Measurements from ENCODE around the gene PRR7.
"Not testable (repeated sequence)": the region's sequence is repeated elsewhere in the genome, so short reads cannot be mapped to it uniquely, and the experiment has no call there.

The PRR7 gene

DNA sequence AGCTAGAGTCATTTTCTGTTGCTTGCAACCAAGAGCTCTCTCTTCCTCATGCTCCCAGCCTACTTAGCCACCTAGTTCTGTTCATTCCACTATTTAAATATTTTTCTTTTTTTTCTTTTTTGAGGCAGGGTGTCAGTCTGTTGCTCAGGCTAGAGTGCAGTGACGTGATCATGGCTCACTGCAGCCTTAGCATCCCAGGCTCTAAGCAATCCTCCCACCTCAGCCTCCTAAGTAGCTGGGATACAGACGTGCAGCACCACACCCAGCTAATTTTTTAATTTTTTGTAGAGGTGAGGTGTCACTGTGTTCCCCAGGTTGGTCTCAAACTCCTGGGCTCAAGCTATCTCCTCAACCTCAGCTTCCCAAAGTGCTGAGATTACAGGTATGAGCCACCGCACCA, 32.1 kb upstream of the PRR7 start:
- Mint-ChIP-seq H3K9me3 (no peaks in the 10 kb centered on the region), H3K27ac (no peak overlapping the region), H3K4me3 (no peak overlapping the region), H3K4me1 (peaks cover 50% of the 10 kb centered on the region), H3K27me3 (no peaks in the 10 kb centered on the region)
- DNase-seq (no peak), ATAC-seq (no peak)

DNA sequence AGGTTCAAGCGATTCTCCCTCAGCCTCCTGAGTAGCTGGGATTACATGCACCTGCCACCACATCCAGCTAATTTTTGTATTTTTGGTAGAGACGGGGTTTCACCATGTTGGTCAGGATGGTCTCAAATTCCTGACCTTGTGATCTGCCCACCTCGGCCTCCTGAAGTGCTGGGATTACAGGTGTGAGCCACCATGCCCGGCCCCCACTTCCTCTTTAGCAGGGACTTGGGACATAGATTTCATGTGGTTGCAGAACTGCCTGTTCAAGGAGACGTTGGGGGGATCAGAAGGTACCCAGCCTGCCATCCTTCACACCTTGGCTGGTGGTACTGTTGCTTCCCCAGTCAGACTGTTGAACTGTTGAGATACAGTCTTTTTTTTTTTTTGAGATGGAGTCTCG, 29.5 kb upstream of the PRR7 start:
- not testable (repeated sequence) for DNase-seq, H3K27ac Mint-ChIP-seq, H3K4me3 Mint-ChIP-seq, H3K27me3 Mint-ChIP-seq, ATAC-seq, H3K9me3 Mint-ChIP-seq
- H3K4me1 Mint-ChIP-seq: peaks cover 31% of the 10 kb centered on the region

DNA sequence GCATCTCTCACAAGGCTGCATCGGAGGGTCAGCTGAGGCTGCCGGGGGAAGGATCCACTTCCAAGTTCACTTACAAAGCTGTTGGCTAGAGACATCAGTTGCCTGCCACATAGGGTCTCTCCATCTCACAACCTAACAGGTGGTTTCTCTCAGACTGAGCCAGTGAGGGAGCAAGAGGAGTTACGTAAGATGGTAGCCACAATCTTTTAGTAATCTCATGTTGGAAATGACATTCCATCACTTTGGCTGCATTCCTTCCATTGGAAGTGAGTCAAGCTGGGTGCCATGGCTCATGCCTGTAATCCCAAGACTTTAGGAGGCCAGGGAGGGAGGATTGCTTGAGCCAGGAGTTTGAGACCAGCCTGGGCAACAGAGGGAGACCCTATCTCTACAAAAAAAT, 27.6 kb upstream of the PRR7 start:
- peaks cover 12% of the 10 kb centered on the region for H3K4me1 Mint-ChIP-seq
- H3K27me3 Mint-ChIP-seq: no peaks in the 10 kb centered on the region
- no peak for ATAC-seq
- DNase-seq: no peak
- no peaks in the 10 kb centered on the region for H3K9me3 Mint-ChIP-seq
- H3K4me3 Mint-ChIP-seq: no peak overlapping the region
- H3K27ac Mint-ChIP-seq: no peak overlapping the region

DNA sequence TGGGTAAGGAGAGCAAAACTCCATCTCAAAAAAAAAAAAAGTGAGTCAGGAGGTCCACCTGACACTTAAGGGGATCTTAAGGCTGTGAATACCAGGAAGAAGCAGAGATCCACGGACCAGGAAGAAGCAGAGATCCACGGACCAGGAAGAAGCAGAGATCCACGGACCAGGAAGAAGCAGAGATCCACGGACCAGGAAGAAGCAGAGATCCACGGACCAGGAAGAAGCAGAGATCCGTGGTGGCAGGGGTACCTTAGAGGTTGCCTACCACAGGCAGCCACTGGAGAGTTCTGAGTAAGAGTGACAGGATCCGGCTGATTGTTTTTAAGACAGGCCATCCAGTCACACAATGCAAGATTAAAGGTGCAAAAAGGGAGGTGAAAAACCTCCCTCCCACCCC, 26.1 kb upstream of the PRR7 start:
- not testable (repeated sequence) for H3K4me1 Mint-ChIP-seq, H3K27ac Mint-ChIP-seq, H3K27me3 Mint-ChIP-seq, H3K9me3 Mint-ChIP-seq, DNase-seq, H3K4me3 Mint-ChIP-seq, ATAC-seq

DNA sequence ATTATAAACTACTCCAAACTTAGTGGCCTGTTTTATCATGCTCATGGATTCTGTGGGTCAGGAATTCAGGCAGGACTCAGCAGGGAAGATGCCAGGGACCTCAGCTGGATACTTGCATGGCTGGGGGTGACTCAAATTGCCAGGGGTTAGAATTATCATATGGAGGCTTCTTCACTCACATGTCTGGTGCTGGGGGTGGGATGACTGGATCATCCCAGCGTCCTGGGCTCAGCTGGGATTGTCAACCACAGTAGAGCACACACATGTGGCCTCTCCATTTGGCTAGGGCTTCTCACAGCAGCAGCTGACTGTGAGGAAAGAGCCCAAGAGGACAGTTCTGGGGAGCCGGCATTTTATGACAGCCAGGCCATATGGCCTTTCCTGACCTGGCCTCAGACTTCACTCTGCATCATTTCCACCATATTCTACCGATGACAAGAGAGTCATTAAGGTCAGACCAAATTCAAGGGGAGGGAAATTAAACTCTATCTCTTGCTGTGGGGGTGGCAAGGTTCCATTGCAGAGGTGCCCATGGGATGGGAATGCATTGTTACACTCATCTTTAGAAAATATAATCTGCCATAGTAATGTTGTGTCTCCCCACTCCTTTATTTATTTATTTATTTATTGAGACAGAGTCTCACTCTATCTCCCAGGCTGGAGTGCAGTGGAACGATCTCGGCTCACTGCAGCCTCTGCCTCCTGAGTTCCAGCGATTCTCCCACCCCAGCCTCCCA, 25.4 kb upstream of the PRR7 start:
- Mint-ChIP-seq H3K27ac (no peak overlapping the region), H3K9me3 (no peaks in the 10 kb centered on the region), H3K4me1 (peaks cover 10% of the 10 kb centered on the region), H3K27me3 (no peaks in the 10 kb centered on the region), H3K4me3 (no peak overlapping the region)
- DNase-seq (no peak), ATAC-seq (no peak)

DNA sequence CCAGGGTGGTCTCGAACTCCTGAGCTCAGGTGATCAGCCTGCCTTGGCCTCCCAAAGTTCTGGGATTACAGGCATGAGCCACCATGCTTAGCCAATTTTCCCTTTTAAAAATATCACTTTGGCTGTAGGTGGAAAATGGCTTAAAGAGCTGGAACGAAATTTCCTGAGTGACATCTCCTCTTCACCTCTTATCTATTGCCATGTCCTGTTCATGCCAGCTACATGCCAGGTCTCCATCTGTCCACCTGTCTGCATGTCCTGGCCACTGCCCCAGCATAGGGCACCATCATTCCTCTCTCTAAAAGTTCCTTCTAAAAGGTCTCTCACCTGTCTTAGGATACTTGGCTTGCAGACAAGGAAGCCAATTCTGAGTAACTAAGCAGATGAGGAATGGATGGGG, 22.9 kb upstream of the PRR7 start:
- Mint-ChIP-seq H3K27ac (no peak overlapping the region), H3K27me3 (no peaks in the 10 kb centered on the region), H3K4me1 (peaks cover 24% of the 10 kb centered on the region), H3K4me3 (no peak overlapping the region), H3K9me3 (no peaks in the 10 kb centered on the region)
- ATAC-seq (no peak), DNase-seq (no peak)

DNA sequence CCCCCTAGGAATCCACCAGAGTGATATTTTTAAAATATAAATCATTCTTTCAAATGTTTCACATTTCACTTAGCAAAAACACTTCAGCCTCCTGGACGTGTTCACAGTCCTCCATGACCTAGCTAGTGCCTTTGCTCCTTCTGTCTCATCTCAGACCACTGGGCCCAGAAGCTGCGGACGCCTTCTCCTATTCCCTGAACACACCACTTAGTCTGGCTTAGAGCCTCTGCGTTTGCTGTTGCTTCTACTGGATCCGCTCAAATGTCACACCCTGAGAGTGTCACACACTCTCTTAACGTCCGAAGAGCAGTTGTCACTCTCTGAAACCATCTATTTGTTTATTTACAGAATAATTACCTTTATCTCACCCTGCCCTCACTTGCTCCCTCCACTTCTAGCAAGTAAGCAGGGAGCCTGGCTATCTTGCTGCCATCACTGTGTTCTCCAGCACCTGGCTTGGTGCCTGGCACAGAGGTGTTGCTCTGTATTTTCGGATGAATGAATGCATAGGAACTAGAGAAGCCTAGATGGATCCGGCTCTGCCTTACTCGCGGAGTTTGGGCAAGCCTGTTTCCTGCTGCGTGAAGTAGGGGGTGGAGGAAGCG, 21.3 kb upstream of the PRR7 start:
- no peaks in the 10 kb centered on the region for H3K9me3 Mint-ChIP-seq
- H3K27ac Mint-ChIP-seq: peak overlapping the region; percentile 28 to 73
- ATAC-seq (no peak), DNase-seq (no peak)
- H3K4me1 Mint-ChIP-seq: peaks cover 41% of the 10 kb centered on the region
- no peaks in the 10 kb centered on the region for H3K27me3 Mint-ChIP-seq
- H3K4me3 Mint-ChIP-seq: peak overlapping the region; percentile 81 to 93

DNA sequence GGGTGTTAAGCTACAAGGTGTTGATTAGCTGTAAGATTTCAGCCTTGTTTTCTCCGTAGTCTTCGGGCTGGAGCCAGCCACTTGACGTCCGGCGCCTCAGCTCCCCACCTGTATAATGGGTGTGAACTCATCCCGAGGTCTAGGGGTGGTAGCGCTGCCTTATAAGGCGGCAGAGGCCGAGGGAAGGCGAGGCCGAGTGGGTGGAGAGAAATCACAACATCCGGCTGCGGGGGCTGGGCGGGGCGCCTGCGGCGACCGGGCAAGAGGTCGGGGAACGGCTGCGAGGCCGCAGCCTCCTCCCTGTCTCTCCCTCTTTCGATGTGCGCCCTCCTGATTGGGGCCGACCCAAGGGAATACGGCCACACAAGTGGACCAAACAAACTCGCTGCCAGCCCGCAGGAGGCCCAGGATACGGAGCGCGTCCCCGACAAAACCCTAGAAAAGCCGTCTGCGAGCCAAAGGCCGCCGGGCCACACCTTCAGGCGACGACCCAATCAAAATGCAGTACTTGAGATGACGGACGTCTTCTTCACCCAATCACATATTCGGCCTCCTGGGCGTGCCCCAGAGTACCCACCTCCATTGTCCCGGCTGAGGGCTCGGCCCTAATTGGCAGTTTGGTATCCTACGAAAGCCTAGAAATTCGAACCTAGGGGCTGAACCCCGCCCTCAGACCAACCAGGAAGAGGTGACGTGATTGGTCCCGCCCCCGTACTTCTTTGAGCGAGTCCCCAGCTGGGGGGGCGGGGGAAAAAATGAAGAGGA, 20.6 kb upstream of the PRR7 start:
- Mint-ChIP-seq H3K4me1 (peaks cover 47% of the 10 kb centered on the region), H3K27me3 (no peaks in the 10 kb centered on the region), H3K9me3 (no peaks in the 10 kb centered on the region), H3K4me3 (peak overlapping the region; percentile 81 to 93), H3K27ac (peak overlapping the region; percentile 97 to 98)
- ATAC-seq: peak; percentile 85
- DNase-seq: peak; percentile 99 to 100

DNA sequence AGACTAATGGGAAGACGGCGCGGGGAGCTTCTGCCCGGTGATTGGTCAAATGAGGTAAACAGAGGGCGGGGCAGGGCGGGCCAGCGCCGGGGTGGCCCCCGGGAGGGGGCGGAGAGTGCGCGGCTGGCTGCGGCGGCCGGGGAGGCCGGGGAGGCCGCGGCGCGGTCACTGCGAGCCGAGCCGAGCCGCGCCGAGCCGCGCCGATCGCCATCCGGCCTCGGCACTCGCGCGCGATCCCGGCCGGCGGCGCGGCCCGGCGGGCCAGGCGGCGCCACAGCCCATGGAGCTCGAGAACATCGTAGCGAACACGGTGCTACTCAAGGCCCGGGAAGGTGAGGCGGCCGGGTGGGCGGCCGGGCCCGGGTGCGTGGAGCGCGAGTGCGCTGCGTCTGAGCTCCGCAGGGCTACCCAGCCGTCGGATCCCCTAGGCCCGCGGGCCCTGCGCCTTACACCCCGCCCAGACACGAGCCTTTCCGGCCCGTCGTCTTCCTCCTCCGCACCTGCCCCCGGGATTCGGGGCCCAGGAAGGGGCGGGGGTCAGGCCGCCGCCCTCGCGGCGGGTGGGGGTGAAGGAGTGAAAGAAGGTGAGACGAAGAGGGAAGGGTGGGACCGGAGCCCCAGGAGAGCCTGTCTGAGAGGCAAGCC, 19.9 kb upstream of the PRR7 start, which contains the start of gene GRK6:
TSS of gene GRK6 (plus strand) at position 111 of the 645 bp plus-strand sequence. CDS start at position 281, 170 bp downstream.
- H3K27ac Mint-ChIP-seq: peak within 1 kb of the TSS; percentile 97 to 98
- no peaks in the 10 kb centered on the region for H3K27me3 Mint-ChIP-seq
- H3K4me3 Mint-ChIP-seq: peak within 1 kb of the TSS; percentile 92 to 96
- no peaks in the 10 kb centered on the region for H3K9me3 Mint-ChIP-seq
- ATAC-seq: peak; percentile 63
- DNase-seq: peak; percentile 74 to 81
- peaks cover 54% of the 10 kb centered on the region for H3K4me1 Mint-ChIP-seq

DNA sequence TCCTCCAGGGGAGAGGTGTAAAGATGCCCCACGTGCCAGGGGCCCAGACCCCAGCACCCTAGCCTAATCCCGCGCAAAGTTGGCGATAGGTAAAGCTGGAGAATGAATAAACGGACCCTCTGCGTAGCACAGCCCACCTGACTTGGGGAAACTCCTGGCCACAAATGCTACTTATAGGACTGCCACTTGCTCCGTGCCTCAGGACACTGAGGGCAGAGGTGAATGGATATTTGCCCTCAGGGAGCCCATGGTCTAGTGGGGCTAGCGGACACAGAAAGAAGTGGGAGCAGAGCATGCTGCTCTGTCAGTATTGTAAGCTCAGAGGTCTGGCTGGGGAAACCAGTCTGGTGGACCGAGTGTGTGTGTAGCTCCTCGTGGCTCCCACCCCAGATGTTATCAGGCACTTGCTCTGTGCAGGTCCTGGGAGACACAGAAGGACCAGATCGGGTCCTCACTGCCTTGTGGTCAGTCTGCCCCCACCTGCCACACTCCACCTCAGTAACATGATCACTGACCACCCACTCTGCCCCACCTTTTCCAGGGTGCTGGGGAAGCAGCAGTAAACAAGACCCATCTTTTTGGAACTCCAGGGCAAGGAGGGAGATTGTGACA, 19.3 kb upstream of the PRR7 start:
- ATAC-seq: peak; percentile 0
- peak overlapping the region; percentile 92 to 96 for H3K4me3 Mint-ChIP-seq
- DNase-seq: no peak
- H3K4me1 Mint-ChIP-seq: peaks cover 61% of the 10 kb centered on the region
- no peaks in the 10 kb centered on the region for H3K27me3 Mint-ChIP-seq
- H3K27ac Mint-ChIP-seq: peak overlapping the region; percentile 94 to 95
- H3K9me3 Mint-ChIP-seq: no peaks in the 10 kb centered on the region

DNA sequence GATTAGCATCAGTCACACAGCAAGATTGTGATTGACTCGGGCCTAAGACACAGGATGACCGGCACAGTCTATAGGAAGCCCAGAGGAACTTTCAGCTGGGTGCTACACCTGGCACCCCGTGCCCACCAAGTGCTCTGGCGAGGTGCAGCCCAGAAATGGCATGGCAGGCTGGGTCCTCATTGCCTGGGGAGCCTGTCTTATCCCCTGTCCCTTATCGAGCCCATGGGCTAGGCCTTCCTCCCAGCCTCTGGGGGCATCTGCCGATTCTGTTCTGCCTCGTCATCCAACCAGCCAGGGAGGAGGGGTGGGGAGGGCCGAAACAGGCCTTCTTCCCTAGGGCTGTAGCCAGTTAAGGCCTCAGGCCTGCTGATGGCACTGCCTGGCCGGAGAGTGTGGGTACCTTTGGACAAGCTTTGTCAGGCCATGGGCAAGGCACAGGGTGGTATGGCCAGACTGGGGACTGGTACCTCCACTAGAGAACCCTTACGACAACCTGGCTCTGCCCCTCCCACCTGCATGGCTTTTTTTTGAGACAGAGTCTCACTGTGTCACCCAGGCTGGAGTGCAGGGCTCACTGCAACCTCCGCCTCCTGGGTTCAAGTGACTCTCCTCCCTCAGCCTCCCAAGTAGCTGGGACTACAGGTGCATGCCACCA, 18.6 kb upstream of the PRR7 start:
- DNase-seq: peak; percentile 52 to 56

DNA sequence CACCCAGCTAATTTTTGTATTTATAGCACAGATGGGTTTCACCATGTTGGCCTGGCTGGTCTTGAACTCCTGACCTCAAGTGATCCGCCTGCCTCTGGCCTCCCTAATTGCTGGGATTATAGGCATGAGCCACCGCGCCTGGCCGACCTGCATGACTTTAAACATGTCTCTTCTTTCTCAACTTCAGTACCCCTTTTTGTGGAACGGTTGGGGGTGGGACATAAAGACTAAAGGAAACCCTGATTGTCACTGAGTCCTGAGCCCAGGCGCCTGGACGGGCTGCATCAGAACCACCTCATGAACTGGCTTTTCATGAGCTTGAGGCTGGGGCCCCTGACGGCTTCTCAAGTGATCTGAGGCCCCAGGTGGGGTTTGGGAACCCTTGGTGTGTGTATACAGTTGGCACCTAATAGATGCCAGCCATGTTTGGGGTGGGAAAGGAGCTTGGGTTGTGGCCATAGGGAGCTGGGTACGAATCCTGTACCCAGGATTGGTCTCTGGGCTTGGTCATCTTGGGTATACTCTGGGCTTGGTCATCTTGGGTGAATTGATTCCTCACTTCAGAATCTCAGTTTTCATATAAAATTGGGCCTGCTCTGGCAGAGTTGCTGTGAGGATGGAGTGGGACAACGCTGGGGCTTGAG, 17.9 kb upstream of the PRR7 start:
- ATAC-seq (no peak), DNase-seq (no peak)
- Mint-ChIP-seq H3K27ac (peak overlapping the region; percentile 89), H3K27me3 (no peaks in the 10 kb centered on the region), H3K4me3 (peak overlapping the region; percentile 92 to 96), H3K9me3 (no peaks in the 10 kb centered on the region), H3K4me1 (peaks cover 75% of the 10 kb centered on the region)

More for the DNA sequence above, 18.6 kb upstream of the PRR7 start:
- H3K9me3 Mint-ChIP-seq: no peaks in the 10 kb centered on the region
- peaks cover 68% of the 10 kb centered on the region for H3K4me1 Mint-ChIP-seq
- H3K27ac Mint-ChIP-seq: peak overlapping the region; percentile 94 to 95
- ATAC-seq: no peak
- H3K4me3 Mint-ChIP-seq: peak overlapping the region; percentile 92 to 96
- no peaks in the 10 kb centered on the region for H3K27me3 Mint-ChIP-seq

DNA sequence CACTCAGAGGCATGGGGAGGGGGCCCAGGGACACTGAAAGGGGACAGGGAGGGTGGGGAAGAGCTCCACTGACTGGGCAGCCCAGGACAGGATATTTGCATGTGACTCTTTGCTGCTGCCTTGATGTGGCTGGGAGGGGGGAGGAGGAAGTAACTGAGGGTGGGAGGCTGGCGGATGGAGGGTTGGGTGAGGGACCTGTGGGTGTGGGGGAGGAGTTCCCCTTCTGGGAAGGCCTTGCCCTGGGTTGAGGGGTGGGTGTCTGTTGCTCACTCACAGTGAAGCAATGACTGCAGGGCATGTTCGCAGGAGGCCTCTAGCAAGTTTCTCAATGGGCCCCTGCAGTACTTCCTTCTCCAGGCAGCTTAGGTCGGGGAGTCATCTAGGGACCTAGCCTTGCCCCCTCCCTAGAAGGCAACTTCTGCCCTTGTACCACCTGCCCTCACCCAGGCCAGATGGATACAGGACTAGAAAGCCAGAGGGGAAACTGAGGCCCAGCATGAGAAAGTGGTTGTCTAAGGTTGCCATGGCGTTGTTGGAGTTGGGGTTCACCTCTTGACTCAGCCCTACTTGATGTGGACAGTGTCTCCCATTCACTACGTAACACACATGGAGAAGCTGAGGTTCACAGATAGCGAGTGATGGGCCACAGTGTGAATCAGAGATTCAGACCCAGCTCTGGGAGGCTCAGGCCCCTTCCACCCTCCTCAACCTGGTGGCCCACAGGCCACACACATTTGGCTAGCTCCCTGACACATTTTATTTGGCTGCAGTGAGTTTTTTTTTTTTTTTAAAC, 17.2 kb upstream of the PRR7 start:
- peak; percentile 58 for ATAC-seq
- DNase-seq: peak; percentile 77 to 94
- H3K4me3 Mint-ChIP-seq: peak overlapping the region; percentile 92 to 96
- no peaks in the 10 kb centered on the region for H3K27me3 Mint-ChIP-seq
- no peaks in the 10 kb centered on the region for H3K9me3 Mint-ChIP-seq
- H3K4me1 Mint-ChIP-seq: peaks cover 82% of the 10 kb centered on the region
- H3K27ac Mint-ChIP-seq: peak overlapping the region; percentile 89

Measured in stimulated activated naive CD8-positive, alpha-beta T cell treated with anti-CD3 and anti-CD28 coated beads, Interleukin-15, amount 100 ng/mL, for 72 hours (primary cell).